Measurements from ENCODE around the gene SFTPA2. TPM values are rescaled to one million over a fixed set of nuclear protein-coding genes. Genes with fewer than 3 reads are reported as not detected.

Gene SFTPA2
- total and polyA plus RNA-seq, 4 donors: 0.17 TPM; not detected in 3

DNA sequence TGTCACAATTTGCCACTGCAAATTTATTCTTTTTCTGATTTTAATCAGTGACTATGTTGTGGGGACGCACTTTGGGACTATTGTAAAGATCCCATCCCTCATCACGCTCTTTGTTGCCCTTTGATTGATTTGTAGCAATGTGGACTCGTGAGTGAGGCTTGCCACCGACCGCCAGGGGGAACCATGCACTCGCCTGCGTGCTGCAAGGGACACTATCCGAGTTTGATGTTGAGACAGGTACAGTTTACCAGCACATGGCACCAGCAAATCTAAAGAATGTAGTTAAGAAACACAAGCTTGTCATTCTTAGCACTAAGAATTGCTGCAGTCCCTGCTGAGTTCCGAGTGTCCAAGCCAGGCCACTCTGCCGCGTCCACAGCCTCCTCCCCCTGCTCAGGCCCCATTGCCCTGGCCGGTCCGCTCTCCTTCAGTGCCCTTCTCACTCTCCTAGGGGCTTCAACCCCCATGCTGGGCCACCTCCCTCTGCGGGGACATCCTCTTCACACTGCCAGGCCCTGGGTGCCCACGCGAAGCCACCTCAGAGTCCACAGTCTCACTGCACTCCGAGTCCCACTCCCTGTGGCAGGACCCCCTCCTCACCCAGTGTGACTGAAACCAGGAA lies 2.0 kb upstream of the SFTPA2 start:
- no peak overlapping the region for H3K9ac ChIP-seq (ENCODE audit: low read depth in 1 of 2, low read length in 2 of 2)
- no peak for TF ChIP-seq ZBTB33 (IDR thresholded peaks at IDR 0.05)
- no peak for TF ChIP-seq JUND (IDR thresholded peaks at IDR 0.05)
- peak; percentile 33 for TF ChIP-seq MAX (IDR thresholded peaks at IDR 0.05)
- TF ChIP-seq, protein P1, sequence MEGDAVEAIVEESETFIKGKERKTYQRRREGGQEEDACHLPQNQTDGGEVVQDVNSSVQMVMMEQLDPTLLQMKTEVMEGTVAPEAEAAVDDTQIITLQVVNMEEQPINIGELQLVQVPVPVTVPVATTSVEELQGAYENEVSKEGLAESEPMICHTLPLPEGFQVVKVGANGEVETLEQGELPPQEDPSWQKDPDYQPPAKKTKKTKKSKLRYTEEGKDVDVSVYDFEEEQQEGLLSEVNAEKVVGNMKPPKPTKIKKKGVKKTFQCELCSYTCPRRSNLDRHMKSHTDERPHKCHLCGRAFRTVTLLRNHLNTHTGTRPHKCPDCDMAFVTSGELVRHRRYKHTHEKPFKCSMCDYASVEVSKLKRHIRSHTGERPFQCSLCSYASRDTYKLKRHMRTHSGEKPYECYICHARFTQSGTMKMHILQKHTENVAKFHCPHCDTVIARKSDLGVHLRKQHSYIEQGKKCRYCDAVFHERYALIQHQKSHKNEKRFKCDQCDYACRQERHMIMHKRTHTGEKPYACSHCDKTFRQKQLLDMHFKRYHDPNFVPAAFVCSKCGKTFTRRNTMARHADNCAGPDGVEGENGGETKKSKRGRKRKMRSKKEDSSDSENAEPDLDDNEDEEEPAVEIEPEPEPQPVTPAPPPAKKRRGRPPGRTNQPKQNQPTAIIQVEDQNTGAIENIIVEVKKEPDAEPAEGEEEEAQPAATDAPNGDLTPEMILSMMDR (IDR thresholded peaks at IDR 0.05; ENCODE audit: low read depth, low read length, missing input control): peak; percentile 86
- TF ChIP-seq YY1 (IDR thresholded peaks at IDR 0.05): peak; percentile 26
- TF ChIP-seq RXRA (IDR thresholded peaks at IDR 0.05): peak in 1 of 2 donors; percentile 9
- TF ChIP-seq EGR1 (IDR thresholded peaks at IDR 0.05; ENCODE audit: low read depth in 2 of 2): no peak
- peak; percentile 26 to 29 for TF ChIP-seq HNF4A (conservative IDR thresholded peaks at IDR 0.05)
- TF ChIP-seq RAD21 (IDR thresholded peaks at IDR 0.05): peak; percentile 94 to 95
- peaks cover 0 to 16% (median 8%) of the 10 kb centered on the region in 4 donors for H3K4me1 ChIP-seq (ENCODE audit: control insufficient read depth in 4 of 4, insufficient read depth in 4 of 4, low read length in 3 of 4)
- no peak overlapping the region for H3K4me3 ChIP-seq (ENCODE audit: low read depth in 1 of 3, low read length in 3 of 3)
- H3K36me3 ChIP-seq (ENCODE audit: control insufficient read depth in 4 of 4, insufficient read depth in 3 of 4, low read depth in 1 of 4, low read length in 3 of 4): no peaks in the 10 kb centered on the region
- no peak overlapping the region for H3K27ac ChIP-seq (ENCODE audit: low read depth in 1 of 2, low read length in 2 of 2)
- DNase-seq (ENCODE audit: low spot score): peak; percentile 68
- no peaks in the 10 kb centered on the region for H3K9me3 ChIP-seq (ENCODE audit: control insufficient read depth in 4 of 4, low read length in 3 of 4)
- WGBS: 19% methylated on average over 17 of the region's 17 CpGs
- no peaks in the 10 kb centered on the region for H3K27me3 ChIP-seq (ENCODE audit: control insufficient read depth in 4 of 4, insufficient read depth in 4 of 4, low read length in 3 of 4)

- no peaks in the 10 kb centered on the region for H3K9me3 ChIP-seq (ENCODE audit: control insufficient read depth in 4 of 4, low read length in 3 of 4)
- TF ChIP-seq RAD21 (IDR thresholded peaks at IDR 0.05) (no peak), RXRA (IDR thresholded peaks at IDR 0.05) (peak in 1 of 2 donors; percentile 58), HNF4A (conservative IDR thresholded peaks at IDR 0.05) (peak in 1 of 2 donors; percentile 32), ZBTB33 (IDR thresholded peaks at IDR 0.05) (no peak), FOXA2 (IDR thresholded peaks at IDR 0.05) (no peak), MAX (IDR thresholded peaks at IDR 0.05) (no peak)
- TF ChIP-seq, protein P1 (IDR thresholded peaks at IDR 0.05; ENCODE audit: low read depth, low read length, missing input control): no peak
- no peak overlapping the region for H3K4me3 ChIP-seq (ENCODE audit: low read depth in 1 of 3, low read length in 3 of 3)
- peak overlapping the region; percentile 46 to 64 for H3K27ac ChIP-seq (ENCODE audit: low read depth in 1 of 2, low read length in 2 of 2)
- 36% methylated on average over 3 of the region's 3 CpGs for WGBS
- H3K36me3 ChIP-seq (ENCODE audit: control insufficient read depth in 4 of 4, insufficient read depth in 3 of 4, low read depth in 1 of 4, low read length in 3 of 4): no peaks in the 10 kb centered on the region
- H3K4me1 ChIP-seq (ENCODE audit: control insufficient read depth in 4 of 4, insufficient read depth in 4 of 4, low read length in 3 of 4): peaks cover 0 to 16% (median 8%) of the 10 kb centered on the region in 4 donors
- H3K27me3 ChIP-seq (ENCODE audit: control insufficient read depth in 4 of 4, insufficient read depth in 4 of 4, low read length in 3 of 4): no peaks in the 10 kb centered on the region
- no peak overlapping the region for H3K9ac ChIP-seq (ENCODE audit: low read depth in 1 of 2, low read length in 2 of 2)
- no peak for DNase-seq (ENCODE audit: low spot score)
Measured at GRCh38 chr10:79561257-79561656, 1.1 kb upstream of the SFTPA2 start.
